ENCODE data around the gene ARAP1.

The ARAP1 gene

DNA sequence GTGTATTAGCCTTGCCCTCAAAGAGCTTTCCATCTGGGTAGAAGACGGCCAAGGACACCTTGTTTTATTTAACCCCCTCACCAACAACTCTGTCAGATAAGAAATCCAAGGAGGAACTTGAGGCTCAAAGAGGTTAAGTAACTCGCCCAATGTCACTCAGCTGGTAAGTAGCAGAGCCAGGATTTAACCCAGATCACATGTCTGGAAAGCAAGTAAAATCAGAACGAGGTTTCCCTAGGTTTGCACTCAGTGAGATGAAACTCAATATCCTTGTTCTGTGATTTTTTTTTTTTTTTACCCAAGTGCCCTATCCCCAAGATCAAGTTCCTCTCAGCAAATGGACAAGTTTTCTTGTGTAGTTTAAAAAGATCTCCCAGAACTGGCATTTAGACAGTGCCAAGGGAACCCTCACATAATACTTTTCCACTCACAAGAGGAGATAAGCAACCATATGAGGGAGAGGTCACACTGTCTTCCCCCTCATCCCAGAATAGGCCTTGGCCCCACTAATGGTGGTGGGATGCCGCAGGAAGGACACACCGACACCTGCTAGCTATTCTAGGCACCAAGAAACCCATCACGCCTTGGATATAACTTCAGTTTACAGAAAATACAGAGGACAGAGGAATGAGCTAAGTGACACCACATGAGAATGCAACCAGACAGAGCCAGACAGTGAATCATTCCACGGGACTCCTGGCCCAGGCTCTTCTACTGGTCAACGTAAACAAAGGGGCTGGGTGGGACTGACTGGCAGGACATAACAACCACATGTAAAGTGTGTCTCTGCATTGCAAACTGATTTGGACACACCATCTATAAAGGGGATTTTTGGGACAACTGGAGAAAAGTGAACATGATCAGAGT lies 8.6 kb upstream of the ARAP1 start:
- FAIRE-seq, result no peak

DNA sequence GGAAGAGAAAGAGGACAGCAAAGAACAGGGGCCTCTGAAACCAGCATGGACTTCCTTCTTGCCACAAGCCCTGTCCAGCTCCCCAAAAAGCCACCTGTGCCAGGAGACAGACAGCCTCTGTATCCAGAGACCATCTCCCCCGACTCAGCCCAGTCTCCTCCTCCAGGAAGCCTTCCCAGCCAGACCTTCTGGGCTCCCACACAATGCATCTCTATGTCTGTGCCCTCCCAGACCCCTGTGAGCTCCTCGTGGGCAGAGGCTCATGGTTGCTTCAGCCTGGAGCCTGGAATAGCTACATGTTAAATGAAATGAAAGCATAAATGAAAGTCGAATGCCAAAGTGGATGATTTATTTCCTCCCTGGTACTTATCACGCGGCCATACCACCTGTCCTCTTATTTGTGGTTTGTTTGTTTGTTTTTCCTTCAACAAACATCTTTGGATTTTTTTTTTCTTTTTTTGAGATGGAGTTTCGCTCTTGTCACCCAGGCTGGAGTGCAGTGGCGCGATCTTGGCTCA lies 7.3 kb upstream of the ARAP1 start:
- FAIRE-seq, result no peak

DNA sequence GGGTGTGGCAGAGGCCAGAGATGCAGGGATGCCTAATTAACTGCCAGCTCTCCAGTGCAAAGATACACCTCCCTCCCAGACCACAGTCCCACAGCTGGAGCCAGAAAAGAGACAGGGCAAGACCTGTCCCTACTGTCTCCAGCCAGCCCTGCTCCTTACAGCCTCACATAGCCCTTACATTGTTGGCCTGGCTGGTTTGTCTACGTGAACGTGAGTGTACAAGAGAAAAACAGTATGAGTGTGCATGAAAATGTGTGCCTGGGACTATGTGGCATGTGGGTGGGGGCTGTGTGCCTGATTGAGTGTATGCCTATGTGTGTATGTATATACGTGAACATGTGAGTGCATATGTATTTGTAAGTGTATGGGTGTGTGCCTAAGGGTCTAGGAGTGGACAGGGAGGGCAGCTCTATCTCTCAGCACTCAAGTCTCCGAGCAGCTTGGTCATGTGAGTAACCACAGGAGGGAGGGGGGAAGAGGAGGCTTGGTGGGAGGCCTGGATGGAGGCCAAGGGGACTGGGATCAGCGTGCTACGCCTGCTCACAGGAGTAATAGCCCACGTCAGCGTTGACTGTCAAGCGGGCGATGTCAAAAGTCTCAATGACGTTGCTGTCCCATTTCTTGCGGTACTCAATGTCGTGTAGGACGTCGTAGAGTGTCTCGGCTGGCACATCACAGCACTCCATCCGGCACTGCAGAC lies 6.6 kb upstream of the ARAP1 start:
- FAIRE-seq, result no peak

DNA sequence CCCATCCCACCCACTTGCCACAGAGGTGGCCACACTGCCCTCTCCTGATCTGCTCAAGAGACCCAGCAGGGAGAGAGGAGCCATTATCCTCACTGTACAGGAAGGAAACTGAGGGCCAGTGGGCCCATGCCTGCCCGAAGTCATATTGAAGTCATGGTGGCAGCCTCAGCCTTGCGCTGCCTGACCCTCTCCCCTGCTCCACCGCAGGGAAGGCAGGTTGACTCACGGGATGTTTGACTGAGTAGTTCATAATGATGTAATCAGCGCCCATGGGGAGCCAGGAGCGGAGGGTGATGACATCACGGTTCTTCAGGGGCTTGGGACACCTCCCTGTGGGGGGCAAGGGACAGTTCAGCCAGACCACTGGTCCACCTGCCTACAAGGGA lies 6.1 kb upstream of the ARAP1 start:
- no peak for FAIRE-seq

DNA sequence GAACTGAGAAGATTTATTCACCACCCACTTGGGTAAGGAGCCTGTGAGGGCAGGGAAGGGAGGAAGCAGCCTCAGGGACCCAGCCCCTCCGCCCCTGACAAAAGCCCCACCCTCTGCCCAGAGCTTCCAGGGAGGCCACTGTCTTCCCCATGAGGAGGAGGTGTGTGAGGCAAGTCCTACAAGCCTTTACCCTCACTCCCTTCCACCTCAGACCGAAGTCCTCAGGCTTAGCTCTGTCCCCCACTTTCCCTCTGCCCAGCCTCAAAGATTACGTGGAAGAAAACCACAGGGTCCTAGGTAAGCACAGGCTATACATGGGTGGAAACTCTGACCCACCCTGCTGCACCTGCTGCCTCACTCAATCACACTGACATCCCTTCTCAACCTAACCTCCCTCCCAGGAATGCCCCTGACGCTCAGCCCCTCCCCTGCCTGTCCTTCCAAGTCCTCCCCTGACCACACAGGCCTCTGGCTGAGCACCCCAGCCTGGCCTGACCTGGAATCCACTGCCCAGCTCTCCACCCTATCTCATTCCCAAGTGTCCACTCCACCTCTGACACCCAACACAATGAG lies 3.6 kb upstream of the ARAP1 start:
- FAIRE-seq, result no peak

DNA sequence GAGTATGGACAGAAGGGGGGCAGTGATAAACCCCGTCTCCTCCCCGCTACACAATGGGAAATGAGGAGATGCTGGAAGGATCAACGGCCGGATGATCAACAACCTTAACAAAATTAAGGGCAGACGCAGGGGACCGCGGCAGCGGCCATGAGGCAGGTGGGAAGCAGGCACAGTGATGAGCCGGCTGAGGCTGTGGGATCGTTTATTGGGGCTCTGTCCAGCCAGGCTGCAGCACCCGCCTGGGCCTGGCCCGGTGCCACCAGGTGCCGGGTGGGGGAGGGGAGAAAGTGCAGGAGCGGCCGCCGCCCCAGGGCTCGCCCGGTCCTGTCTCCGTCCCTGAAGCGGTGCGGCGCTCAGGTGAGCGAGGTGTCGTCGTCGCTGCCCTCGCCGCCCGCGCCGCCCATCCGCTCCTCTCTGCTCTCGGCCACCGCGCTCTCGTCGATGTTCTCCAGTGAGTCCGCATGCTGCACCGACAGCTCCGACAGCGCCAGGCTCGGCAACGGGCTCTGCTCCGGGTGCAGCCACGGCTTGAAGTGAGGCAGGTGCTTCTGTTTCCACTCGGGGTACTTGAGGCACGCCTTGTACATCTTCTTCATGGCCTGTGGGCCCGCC lies 2.4 kb upstream of the ARAP1 start:
- FAIRE-seq, result no peak

DNA sequence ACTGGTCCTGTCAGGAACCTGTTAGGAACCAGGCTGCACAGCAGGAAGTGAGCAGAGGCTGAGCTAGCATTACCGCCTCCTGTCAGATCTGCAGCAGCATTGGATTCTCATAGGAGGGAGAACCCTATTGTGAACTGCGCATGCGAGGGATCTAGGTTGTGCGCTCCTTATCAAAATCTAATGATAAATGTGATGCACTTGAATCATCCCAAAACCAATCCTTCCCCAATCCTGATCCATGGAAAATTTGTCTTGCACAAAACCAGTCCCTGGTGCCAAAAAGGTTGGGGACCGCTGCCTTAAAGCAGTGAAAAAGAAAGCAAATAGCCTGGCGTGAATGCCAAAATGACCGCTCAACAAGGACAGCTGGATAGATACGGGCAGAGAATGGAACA lies 1.9 kb upstream of the ARAP1 start:
- FAIRE-seq, result no peak

DNA sequence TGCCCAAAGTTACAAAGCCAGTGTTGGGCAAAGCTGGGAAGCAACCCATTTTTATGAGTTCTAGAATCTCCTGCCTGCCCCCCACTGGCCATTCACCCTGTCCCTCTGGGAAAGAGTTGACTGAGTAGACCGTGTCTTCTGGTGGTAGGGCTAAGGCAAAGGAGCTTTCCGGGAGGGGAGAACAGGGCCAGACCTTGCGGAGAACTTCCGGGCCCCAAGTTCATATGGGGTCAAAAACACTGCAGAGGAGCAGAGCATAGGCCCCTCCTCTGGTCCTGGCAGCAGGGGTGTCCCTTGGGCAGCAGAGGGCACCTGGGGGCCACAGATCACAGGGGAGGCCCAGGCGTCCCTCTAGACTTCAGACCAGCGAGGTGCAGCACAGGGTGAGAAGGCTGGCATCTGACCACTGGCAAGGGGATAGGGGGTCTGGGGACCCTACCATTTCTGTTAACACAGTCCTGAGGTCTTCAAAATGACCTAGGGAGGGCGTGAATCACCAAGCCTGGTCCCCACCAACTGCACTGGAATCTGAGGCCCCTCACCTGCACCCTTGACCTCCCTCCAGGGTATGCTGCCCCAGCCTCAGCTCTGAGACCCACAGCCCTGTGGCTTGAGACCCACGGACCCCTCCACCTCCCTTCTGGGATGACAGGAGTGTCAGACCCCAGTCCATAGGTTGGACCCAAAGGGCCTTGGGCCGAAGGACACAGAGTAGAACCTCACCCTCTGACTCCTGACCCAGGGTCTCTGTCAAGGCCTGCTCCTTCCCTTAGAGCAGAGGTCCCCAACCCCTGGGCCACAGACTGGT lies 1.3 kb upstream of the ARAP1 start:
- FAIRE-seq, result no peak

DNA sequence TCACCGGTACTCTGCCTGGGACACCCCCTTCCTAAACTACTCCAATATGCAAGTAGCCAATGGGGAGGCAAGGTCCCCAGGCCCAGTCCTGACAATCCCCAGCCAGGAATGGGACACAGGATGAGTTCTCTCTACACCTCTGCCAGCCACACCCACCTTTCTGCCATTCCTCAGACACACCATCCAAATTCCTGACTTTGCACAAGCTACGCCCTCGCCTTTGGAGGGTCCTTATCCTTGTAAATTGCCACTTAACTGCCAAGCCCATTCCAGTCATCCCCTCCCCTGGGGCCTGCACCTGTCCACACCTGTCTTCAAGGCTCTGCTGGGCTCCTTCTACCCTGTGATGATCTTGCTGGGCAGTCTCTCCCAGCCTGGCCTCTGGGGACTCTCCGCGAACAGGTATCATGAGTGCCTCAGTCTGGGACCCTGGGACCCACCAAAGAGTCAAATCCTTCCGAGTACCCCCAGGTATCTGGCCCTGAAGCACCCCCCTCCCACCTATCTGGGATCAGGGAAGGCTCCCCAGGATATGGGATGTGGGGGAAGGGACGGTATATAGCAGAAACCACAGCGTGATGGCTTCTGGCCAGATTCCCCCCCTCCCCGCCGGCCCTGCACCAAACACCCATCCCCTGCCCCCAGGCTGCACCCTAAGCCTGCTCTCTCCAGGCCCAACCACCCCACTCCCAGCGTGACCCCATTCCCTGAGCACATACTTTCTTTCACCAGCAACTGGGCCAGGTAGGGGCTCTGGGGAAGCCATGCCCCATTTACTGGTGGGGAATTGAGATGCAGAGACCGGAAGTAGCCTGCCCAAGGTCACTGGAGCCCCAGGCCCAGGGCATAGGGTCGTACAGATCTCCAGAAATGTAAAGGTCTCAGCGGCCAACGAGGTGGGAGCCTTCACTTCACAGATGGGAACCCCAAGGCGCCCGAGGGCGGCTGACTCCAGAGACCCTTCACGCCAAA lies 806 bp downstream of the ARAP1 start:
- FAIRE-seq, result no peak

DNA sequence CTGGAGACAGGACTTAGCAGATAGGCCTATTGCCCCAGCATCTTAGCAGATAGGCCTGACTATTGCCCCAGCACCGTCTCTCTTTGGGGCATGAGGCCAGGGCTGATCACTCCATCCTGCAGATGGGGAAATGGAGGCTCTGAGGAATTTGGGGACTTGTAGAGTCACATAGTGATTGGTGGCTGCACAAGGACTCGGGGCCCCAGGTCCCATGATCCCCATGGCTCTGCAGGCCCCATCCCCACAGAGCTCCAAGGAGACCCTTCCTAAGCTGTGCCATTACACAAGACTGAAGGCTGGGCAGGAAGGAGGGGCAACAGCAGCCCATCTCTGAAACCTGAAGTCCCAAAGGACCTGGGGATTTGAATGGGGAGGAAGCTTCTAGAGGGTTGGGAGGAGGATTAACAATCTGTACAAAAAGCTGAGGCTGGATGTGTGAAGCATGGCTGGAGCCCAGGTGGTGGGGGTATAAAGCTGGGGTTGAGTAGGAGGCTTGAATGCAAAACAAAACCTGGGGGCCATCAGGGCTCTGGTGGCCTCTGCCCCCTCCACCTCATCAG lies 1.6 kb downstream of the ARAP1 start:
- no peak for FAIRE-seq

DNA sequence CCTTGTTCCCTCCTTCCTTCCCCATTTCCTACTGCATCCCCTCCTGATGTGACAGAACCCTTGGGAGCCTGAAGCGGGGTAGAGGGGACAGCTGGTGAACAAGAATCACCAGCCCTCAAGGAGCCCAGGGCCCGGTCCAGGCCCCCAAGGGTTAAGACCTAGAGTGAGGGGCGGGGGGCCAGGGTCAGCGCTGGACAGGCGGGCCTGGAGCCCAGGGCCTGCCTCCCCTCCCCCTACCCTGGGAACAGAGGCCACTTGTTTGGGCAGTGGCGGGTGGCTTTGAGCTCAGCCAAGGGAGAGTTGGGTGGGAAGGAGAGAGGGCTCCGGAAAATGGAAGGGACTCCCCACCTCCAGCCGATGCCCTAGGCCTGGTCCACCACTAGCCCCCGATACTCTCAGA lies 2.1 kb downstream of the ARAP1 start:
- FAIRE-seq, result no peak

DNA sequence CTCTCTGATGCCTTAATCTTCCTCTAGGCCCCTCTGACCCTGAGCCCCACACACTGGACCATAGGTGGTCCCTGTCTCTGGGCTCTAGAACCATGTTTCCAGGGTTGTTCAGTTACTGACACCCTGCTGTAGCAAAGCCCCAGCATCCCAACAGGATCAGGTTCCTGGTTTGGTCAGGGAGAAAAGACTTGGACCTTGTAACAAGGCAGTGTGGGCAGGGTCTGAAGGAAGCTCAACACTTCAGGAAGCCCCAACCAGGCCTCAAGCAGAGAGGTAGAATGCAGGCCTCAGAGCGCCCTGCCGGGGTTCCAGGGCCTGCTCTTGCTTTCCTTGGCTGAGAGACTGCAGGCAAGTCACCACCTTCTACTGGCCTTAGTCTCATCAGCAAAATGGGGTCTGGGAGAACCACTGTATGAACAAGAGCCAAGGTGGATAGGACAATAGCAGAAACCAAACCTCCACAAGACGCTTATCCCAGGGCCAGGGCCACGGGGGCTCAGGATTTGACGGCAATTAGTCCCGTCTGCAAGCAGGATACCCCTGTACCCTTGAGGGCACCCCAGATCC lies 4.8 kb downstream of the ARAP1 start:
- FAIRE-seq, result no peak

DNA sequence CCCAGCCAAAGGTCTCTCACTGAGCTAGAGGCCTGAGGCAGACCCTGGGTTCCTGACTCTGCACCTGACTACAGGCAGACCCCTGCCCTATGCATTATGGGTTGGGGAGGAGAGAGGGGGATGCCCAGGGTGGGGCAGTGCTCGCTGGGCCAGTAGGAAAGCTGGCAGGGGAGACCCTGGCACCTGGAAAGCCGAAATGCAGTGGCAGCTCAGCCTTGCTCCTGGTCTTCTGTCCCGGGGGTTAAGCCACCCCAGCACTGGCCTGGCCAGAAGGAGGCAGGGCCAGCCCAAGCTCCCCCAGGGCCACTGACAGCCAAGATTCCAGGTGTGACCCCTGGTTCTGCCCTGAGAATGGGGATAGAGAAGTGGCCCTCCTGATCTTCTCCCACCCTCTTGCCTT lies 5.4 kb downstream of the ARAP1 start:
- FAIRE-seq, result no peak

DNA sequence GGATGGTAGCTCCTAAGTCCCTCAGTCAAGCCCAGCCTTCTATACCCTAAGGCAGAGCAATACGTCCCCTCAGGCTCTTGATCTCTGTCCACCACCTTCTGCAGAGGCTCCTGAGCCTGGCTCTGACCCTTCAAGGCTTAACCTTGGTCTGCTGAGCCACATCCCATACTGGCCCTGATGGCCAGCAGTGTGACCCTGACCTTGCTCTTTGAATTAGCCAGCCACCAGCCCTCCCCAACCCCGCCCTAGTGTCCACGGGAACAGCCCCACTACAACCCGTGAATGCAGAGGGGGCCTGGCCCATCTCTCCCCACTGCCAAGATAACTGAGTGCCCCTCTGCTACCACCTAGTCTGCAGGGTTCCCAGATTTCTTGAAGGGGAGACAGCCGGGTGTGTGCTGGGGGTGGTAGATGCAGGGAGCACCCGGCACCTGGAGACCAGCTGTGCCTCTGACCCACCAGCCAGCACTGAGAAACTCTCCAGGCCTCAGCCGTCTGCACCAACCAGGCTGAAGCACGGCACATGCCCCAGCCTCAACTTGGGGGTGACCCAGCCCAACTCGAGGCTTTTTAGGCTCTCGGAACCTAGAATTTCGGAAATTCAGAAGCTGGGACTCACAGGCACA lies 6.2 kb downstream of the ARAP1 start:
- FAIRE-seq, result no peak

DNA sequence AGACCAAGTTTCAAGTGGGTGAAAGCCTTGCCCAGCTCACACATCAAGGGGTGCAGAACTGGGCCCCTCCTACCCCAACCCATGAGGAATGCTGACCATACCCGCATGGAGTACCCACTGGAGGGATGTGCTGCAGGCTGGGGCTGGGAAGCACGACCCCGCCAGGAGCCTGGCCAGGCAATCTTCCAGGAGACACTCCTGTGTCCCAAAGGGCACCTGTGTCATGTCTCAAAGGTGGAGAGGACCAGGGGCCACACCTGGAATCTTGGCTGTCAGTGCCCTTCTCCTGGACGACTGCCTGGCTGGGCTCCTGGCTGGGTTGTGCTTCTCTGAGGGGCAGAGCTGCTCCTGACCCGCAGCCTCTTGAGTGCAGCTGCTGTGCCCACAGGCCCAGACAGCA lies 6.7 kb downstream of the ARAP1 start:
- FAIRE-seq, result no peak

DNA sequence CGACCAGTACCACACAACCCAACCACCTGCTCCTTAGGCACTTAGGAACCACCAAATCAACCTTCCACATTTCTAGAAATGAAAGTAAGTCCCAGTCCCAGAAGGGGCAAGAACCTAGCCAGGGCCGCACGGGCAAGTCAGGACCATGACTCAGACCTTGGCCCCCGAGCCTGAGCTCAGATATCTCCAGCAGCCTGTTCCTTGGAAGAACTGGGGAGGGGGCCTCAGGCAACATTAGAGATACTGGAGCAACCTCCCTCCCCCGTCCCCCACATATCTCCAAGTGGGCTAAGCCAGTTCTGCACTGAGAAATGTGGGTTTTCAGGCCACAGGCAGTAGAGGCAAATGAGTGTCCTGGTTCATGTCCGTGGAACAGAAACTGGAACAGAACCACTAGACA lies 7.7 kb downstream of the ARAP1 start:
- no peak for FAIRE-seq

DNA sequence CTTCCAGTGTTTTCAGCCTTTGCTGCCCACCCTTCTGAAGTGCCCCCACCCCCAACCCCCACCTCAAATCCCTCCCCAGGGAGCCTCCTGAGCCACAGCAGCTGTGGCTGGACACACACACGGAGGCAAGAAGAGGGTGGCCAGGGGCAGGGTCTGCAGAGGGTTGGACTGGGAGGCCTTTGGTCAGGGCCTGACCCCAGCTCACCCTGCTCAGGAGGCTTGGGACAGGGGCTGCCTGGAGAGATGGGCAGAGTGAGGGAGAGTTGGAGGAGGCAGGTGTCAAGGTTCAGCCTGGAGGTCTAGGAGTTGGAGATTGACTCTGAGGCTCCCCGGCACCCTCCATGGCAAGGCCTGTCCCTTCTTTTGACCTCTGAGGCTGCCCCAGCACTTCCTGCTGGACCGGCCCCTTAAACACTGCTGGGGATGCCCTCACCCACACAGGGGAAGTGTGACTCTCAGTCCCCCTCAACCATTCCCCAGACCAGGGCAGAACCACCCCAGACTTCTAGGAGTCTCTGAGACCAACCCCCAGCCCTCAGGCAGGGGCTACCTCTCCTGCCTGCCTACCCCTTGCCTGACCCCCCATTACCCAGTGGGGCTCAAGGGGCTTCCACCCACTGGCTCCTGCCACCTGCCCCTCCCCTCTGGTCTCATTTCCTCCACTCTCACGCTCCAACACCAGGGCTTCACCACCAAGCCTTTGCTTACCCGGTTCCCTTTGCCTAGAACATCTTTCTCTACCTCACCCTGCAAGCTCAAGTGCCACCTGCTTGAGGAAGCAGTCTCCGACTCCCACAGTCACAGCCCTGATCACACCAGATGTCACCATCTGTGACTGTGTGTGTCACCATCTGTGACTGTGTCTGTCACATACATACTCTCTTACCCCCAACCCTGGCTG lies 8.6 kb downstream of the ARAP1 start:
- no peak for FAIRE-seq

DNA sequence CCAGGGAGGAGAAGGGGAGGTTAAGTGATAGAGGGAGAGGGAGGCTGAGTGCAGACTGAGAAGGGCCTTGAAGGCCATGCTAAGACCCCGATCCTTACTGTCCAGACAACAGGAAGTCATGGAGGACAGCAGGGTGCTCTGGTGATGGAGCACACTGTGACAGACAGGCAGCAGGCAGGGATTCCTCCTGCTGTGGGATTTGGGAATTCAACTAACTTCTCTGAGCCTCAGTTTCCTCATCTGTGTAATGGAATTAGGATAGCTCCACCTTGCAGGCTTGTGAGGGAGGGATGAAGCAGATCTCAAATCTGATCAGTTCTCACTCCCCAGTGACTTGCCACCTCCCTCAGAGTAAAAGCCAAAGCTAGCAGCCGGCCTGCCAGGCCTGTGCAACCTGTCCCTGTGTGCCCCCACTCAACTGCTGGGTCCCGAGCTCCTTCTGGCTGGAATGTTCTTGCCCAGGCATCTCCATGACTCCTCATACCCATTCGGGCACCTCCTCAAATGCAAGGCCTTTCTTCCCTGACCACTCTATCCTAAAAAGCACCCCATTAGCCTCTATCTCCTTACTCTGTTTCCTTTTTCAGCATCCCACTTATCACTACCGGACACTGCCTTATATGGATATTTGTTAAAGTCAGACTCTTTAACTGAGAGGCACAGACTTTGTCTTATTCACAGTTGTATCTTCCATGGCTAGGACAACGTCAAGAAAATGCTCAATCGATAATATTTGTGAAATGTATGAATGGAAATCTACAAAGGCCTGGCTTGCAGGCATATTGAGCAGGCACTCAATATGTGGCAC lies 9.5 kb downstream of the ARAP1 start:
- FAIRE-seq, result no peak

All from colon (tissue), 2 donors.